ENCODE results near the gene CORIN. TPM values are rescaled to one million over a fixed set of nuclear protein-coding genes. Genes with fewer than 3 reads are reported as not detected.

The CORIN gene
- total and polyA plus RNA-seq, 2 donors (not counting 1 experiment from before 2014, with no cell fraction given) = 0.25 TPM; not detected in 1

DNA sequence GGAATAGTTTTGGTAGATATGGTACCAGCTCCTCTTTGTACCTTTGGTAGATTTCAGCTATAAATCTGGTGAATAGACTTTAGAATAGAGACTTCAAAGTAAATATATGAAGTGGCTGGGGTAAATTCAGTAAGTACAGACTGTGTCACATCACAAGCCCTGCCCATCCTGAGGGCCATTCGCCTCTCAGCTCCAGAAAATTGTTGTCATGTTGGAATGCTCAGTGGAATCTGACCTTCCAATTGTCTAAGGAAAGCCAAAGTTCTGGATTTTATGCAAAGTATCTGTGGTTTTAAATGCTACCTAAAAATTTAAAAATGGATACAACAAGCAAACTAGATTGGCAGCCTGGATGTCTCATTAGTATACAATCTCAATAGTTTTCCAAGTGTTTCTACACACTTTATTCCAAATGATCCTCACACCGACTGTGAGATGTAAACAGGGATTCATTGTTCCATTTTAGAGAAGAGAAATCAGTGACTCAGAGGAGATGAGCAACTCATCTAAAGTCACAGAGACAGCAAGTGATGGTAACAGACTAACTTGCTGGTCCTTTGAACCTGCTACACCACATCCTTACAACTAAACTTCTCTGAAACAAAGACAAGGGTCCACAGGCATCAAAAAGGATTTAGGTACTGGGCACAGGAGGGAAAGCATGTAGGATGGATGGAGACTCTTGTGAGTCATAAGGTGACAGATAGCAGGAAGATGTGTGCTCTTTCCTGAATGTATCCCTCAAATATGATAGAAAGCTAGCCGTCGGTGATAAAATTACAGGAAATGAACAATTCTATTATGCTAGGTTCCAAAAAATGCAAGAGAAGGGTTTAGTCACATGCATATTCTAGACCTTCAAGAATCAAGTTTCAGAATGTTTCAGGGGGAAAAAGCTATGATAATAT, 225.5 kb downstream of the CORIN start:
- Histone ChIP-seq H3K4me2 (replicated peaks; ENCODE audit: low read depth, low read length, poor library complexity, severe bottlenecking) (no peak overlapping the region), H3K36me3 (replicated peaks in 1 of 2; ENCODE audit: control extremely low read depth in 1 of 2, control insufficient read depth in 1 of 2, extremely low read depth in 1 of 2, insufficient read depth in 2 of 2, low read length in 1 of 2) (no peaks in the 10 kb centered on the region), H3K27me3 (replicated peaks in 1 of 4; ENCODE audit: control extremely low read depth in 1 of 4, control insufficient read depth in 3 of 4, insufficient read depth in 4 of 4, low read length in 3 of 4) (no peaks in the 10 kb centered on the region), H3K9ac (ENCODE audit: low read length) (no peak overlapping the region), H3K9me3 (ENCODE audit: control extremely low read depth in 1 of 3, control insufficient read depth in 2 of 3, insufficient read depth in 1 of 3, low read length in 2 of 3) (peaks cover 0 to 4% (median 0%) of the 10 kb centered on the region in 3 donors), H3K4me1 (ENCODE audit: control insufficient read depth in 2 of 2, insufficient read depth in 2 of 2, low read length in 2 of 2) (no peaks in the 10 kb centered on the region), H2AFZ (ENCODE audit: insufficient read depth, low read depth, low read length, poor library complexity, severe bottlenecking) (no peak overlapping the region), H3K4me3 (ENCODE audit: control extremely low read depth in 1 of 5, extremely low read depth in 1 of 5, insufficient read depth in 1 of 5, low read depth in 2 of 5, low read length in 4 of 5) (no peak overlapping the region), H3K79me2 (ENCODE audit: control insufficient read depth, insufficient read depth, low read length) (no peaks in the 10 kb centered on the region), H4K20me1 (ENCODE audit: control insufficient read depth, insufficient read depth, low read length, poor library complexity, severe bottlenecking) (no peaks in the 10 kb centered on the region), H3K27ac (ENCODE audit: low read length in 2 of 2) (no peak overlapping the region)
- ATAC-seq (ENCODE audit: low read depth) (no peak), DNase-seq (no peak)
- WGBS (ENCODE audit: insufficient coverage) = no CpG with 5 or more reads among the region's 4 CpGs
- CTCF ChIA-PET = interaction anchor here (0.6 kb wide), 1 partner anchor 9 kb away, joined by 3 read pairs; no protein-coding TSS in a partner anchor
- POLR2A ChIA-PET = no interaction called here
- no peaks in the 10 kb centered on the region for H3K27me3 Mint-ChIP-seq
- no peak overlapping the region for H3K27ac Mint-ChIP-seq
- H3K9me3 Mint-ChIP-seq (ENCODE audit: insufficient read depth) = peaks cover 2% of the 10 kb centered on the region
- intact Hi-C loops (cut with micrococcal nuclease) = no loop called here
- no peak for TF ChIP-seq EZH2 (IDR thresholded peaks at IDR 0.05; ENCODE audit: borderline replicate concordance, insufficient read depth, low read depth, low read length, poor library complexity, severe bottlenecking)
- TF ChIP-seq, protein P1, sequence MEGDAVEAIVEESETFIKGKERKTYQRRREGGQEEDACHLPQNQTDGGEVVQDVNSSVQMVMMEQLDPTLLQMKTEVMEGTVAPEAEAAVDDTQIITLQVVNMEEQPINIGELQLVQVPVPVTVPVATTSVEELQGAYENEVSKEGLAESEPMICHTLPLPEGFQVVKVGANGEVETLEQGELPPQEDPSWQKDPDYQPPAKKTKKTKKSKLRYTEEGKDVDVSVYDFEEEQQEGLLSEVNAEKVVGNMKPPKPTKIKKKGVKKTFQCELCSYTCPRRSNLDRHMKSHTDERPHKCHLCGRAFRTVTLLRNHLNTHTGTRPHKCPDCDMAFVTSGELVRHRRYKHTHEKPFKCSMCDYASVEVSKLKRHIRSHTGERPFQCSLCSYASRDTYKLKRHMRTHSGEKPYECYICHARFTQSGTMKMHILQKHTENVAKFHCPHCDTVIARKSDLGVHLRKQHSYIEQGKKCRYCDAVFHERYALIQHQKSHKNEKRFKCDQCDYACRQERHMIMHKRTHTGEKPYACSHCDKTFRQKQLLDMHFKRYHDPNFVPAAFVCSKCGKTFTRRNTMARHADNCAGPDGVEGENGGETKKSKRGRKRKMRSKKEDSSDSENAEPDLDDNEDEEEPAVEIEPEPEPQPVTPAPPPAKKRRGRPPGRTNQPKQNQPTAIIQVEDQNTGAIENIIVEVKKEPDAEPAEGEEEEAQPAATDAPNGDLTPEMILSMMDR (IDR thresholded peaks at IDR 0.05) = no peak
- H3K4me1 Mint-ChIP-seq = no peaks in the 10 kb centered on the region
- H3K4me3 Mint-ChIP-seq = no peak overlapping the region

DNA sequence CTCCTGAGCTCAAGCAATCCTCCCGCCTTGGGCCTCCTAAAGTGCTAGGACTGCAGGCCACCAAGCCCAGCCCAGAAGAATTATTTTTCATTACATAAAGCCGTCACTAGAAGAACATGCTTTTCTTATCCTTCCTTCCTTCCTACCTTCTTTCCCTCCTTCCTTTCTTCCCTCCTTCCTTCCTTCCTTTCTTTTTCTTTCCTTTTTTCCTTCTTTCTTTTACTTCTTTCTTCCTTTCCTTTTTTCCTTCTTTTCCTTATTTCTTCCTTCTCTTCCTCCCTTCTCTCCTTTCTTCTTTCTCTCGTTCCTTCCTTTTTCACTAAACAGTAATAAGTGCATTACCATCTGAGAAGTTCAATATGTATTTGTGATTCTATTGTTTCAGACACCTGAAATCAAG, 231.4 kb downstream of the CORIN start:
- no peak overlapping the region for H3K4me3 Mint-ChIP-seq
- 92% methylated on average over 2 of the region's 3 CpGs for WGBS (ENCODE audit: insufficient coverage)
- H3K9me3 Mint-ChIP-seq (ENCODE audit: insufficient read depth) = peaks cover 8% of the 10 kb centered on the region
- TF ChIP-seq EZH2 (IDR thresholded peaks at IDR 0.05; ENCODE audit: borderline replicate concordance, insufficient read depth, low read depth, low read length, poor library complexity, severe bottlenecking) = no peak
- TF ChIP-seq, protein P1 (IDR thresholded peaks at IDR 0.05) = no peak
- Histone ChIP-seq H3K4me3 (ENCODE audit: control extremely low read depth in 1 of 5, extremely low read depth in 1 of 5, insufficient read depth in 1 of 5, low read depth in 2 of 5, low read length in 4 of 5) (no peak overlapping the region), H3K27me3 (replicated peaks in 1 of 4; ENCODE audit: control extremely low read depth in 1 of 4, control insufficient read depth in 3 of 4, insufficient read depth in 4 of 4, low read length in 3 of 4) (no peaks in the 10 kb centered on the region), H3K36me3 (replicated peaks in 1 of 2; ENCODE audit: control extremely low read depth in 1 of 2, control insufficient read depth in 1 of 2, extremely low read depth in 1 of 2, insufficient read depth in 2 of 2, low read length in 1 of 2) (no peaks in the 10 kb centered on the region), H3K9me3 (ENCODE audit: control extremely low read depth in 1 of 3, control insufficient read depth in 2 of 3, insufficient read depth in 1 of 3, low read length in 2 of 3) (peaks cover 0 to 4% (median 0%) of the 10 kb centered on the region in 3 donors), H2AFZ (ENCODE audit: insufficient read depth, low read depth, low read length, poor library complexity, severe bottlenecking) (no peak overlapping the region), H3K4me1 (ENCODE audit: control insufficient read depth in 2 of 2, insufficient read depth in 2 of 2, low read length in 2 of 2) (no peaks in the 10 kb centered on the region), H4K20me1 (ENCODE audit: control insufficient read depth, insufficient read depth, low read length, poor library complexity, severe bottlenecking) (no peaks in the 10 kb centered on the region), H3K4me2 (replicated peaks; ENCODE audit: low read depth, low read length, poor library complexity, severe bottlenecking) (no peak overlapping the region), H3K27ac (ENCODE audit: low read length in 2 of 2) (no peak overlapping the region), H3K9ac (ENCODE audit: low read length) (no peak overlapping the region), H3K79me2 (ENCODE audit: control insufficient read depth, insufficient read depth, low read length) (no peaks in the 10 kb centered on the region)
- DNase-seq = no peak
- no peak overlapping the region for H3K27ac Mint-ChIP-seq
- intact Hi-C loops (cut with micrococcal nuclease) = no loop called here
- no peak for ATAC-seq (ENCODE audit: low read depth)
- ChIA-PET CTCF (no interaction called here), POLR2A (no interaction called here)
- no peaks in the 10 kb centered on the region for H3K4me1 Mint-ChIP-seq
- H3K27me3 Mint-ChIP-seq = no peaks in the 10 kb centered on the region

All from B cell (primary cell).